GM12801 (cell line): ENCODE data around the gene EZH1.

ENCODE experiments used
- TF ChIP-seq, protein P1 (sequence below): IDR thresholded peaks from one replicate; pipeline ENCODE4 v1.5.1; 2011; ENCODE audit warnings: control low read depth; ENCODE audit not compliant: insufficient read length; ENCODE audit errors: extremely low read depth

The EZH1 gene

GRCh38 chr17:42778570-42778969 is 33.7 kb upstream of the EZH1 start:
- TF ChIP-seq, protein P1, sequence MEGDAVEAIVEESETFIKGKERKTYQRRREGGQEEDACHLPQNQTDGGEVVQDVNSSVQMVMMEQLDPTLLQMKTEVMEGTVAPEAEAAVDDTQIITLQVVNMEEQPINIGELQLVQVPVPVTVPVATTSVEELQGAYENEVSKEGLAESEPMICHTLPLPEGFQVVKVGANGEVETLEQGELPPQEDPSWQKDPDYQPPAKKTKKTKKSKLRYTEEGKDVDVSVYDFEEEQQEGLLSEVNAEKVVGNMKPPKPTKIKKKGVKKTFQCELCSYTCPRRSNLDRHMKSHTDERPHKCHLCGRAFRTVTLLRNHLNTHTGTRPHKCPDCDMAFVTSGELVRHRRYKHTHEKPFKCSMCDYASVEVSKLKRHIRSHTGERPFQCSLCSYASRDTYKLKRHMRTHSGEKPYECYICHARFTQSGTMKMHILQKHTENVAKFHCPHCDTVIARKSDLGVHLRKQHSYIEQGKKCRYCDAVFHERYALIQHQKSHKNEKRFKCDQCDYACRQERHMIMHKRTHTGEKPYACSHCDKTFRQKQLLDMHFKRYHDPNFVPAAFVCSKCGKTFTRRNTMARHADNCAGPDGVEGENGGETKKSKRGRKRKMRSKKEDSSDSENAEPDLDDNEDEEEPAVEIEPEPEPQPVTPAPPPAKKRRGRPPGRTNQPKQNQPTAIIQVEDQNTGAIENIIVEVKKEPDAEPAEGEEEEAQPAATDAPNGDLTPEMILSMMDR = no peak

DNA sequence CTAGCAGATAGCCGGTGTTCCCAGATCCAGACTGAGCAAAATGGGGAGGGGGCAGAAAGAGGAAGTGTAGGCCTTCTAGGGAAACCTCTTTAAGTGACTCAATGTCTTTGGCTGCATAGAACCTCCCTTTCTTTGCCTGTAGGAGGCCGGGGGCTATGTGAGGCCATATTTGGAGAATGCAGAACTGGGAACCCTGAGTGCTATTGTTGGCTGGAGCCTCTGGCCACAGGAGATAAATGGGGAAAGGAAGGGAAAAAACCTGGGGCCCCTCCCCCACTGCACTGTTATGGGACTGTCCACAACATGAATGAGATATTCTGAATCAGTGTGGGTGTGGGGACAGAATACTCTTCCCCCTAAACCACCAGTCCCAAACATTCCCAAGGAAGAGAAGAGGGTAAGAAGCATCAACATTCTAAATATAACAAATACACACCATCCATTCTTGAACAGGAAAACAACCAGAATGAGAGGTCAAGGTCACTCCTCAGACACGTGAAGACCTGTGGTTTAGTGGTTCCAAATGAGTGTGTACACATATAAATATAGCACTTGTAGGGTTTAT is 30.8 kb upstream of the EZH1 start:
- TF ChIP-seq, protein P1 = no peak

GRCh38 chr17:42774066-42774745 is 29.4 kb upstream of the EZH1 start:
- TF ChIP-seq, protein P1 = no peak

- TF ChIP-seq, protein P1 = no peak
These were observed 28.6 kb upstream of the EZH1 start, which contains the start of gene VPS25 for GRCh38 chr17:42773290-42774035. Gene VPS25 (plus strand): TSS chr17:42773449. CDS start chr17:42773476, 27 bp downstream.

- TF ChIP-seq, protein P1 = no peak
These were observed 28.1 kb upstream of the EZH1 start for GRCh38 chr17:42772945-42773289.

- TF ChIP-seq, protein P1 = no peak
These were observed 22.7 kb upstream of the EZH1 start for GRCh38 chr17:42767512-42767911.

DNA sequence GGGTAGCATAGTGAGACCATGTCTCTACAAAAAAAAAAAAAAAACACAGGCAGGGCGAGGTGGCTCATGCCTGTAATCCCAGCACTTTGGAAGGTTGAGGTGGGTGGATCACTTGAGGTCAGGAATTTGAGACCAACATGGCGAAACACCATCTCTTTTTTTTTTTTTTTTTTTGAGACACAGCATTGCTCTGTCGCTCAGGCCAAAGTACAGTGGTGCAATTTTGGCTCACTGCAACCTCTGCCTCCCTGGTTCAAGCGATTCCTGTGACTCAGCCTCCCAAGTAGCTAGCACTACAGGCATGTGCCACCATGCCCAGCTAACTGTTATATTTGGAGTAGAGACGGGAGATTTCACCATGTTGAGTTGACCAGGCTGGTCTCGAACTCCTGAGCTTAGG is 21.3 kb upstream of the EZH1 start:
- TF ChIP-seq, protein P1 = no peak
